Measurements from ENCODE around the gene CABLES1.
"Not testable (repeated sequence)": the region's sequence is repeated elsewhere in the genome, so short reads cannot be mapped to it uniquely, and the experiment has no call there.

Gene CABLES1

DNA sequence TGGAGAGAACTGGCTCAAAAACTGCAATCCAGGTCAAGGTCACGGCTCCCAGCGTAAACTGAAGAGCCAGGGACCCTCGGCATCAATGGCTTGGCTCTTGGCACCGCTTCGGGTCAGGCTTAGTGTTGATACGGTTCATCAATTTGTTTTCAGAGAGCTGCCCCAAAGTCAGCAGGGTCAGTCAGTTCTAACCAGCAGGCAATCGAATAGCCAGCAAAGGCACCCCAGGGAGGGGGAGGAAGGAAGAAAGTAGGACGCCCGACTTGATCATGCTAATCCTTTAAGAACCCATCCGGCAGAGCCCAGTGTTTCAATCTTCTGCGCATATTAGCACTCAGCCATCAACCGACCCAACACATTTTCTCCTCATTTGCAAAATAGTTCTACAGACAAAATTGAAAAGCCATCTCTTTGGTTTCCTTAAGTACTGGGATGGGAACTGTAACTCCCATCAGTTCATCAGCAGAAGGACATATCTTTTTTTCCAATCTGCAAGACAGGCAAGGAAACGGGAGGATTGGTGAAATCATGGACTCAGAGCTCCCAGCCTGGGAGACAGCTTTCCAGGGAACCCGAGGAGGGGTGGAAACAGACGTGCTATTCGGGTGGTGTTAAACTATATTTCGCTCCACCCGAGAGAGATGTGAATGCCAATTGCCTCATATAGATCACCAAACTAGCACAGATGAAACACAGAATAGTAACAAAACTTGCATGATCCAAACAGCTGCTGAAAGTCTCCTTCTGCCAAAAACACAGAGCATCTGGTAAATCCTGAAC is 40.7 kb upstream of the CABLES1 start:
- DNase-seq (ENCODE audit: low read depth, low spot score), result no peak
- TF ChIP-seq, protein P1, sequence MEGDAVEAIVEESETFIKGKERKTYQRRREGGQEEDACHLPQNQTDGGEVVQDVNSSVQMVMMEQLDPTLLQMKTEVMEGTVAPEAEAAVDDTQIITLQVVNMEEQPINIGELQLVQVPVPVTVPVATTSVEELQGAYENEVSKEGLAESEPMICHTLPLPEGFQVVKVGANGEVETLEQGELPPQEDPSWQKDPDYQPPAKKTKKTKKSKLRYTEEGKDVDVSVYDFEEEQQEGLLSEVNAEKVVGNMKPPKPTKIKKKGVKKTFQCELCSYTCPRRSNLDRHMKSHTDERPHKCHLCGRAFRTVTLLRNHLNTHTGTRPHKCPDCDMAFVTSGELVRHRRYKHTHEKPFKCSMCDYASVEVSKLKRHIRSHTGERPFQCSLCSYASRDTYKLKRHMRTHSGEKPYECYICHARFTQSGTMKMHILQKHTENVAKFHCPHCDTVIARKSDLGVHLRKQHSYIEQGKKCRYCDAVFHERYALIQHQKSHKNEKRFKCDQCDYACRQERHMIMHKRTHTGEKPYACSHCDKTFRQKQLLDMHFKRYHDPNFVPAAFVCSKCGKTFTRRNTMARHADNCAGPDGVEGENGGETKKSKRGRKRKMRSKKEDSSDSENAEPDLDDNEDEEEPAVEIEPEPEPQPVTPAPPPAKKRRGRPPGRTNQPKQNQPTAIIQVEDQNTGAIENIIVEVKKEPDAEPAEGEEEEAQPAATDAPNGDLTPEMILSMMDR (IDR thresholded peaks at IDR 0.05; ENCODE audit: low read depth, low read length), result no peak
- in situ Hi-C loops (cut with HindIII; ENCODE audit: low sequenced_read_pairs), result no loop called here
- H3K4me3 ChIP-seq (ENCODE audit: low read depth, low read length), result no peak overlapping the region

DNA sequence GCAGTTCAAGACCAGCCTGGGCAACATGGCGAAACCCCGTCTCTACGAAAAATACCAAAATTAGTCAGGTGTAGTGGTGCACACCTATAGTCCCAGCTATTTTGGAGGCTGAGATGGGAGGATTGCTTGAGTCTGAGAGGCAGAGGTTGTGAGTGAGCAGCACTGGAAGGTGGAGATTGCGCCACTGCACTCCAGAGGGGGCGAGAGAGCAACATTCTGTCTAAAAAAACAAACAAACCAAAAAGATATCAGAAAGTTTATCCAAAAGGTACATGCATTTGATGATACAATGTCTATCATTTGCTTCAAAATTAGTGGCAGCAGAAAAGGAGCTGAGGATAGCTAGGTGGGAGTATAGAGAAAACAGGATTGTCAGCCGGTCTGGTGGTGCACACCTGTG is 39.8 kb upstream of the CABLES1 start:
- in situ Hi-C loops (cut with HindIII; ENCODE audit: low sequenced_read_pairs), result no loop called here
- TF ChIP-seq, protein P1 (IDR thresholded peaks at IDR 0.05; ENCODE audit: low read depth, low read length), result no peak
- no peak for DNase-seq (ENCODE audit: low read depth, low spot score)
- H3K4me3 ChIP-seq (ENCODE audit: low read depth, low read length), result no peak overlapping the region

DNA sequence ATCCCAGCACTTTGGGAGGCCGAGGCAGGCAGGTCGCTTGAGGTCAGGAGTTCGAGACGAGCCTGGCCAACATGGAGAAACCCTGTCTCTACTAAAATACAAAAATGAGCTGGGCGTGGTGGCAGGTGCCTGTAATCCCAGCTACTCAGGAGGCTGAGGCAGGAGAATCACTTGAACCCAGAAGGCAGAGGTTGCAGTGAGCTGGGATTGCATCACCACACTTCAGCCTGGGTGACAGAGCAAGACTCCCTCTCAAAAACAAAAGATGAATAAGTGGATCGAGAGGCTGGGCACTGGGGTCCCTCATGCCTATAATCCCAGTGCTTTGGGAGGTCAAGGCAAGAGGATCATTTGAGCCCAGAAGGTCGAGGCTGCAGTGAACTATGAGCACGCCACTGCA is 38.3 kb upstream of the CABLES1 start:
- in situ Hi-C loops (cut with HindIII; ENCODE audit: low sequenced_read_pairs); DNase-seq (ENCODE audit: low read depth, low spot score); H3K4me3 ChIP-seq (ENCODE audit: low read depth, low read length): not testable (repeated sequence)

DNA sequence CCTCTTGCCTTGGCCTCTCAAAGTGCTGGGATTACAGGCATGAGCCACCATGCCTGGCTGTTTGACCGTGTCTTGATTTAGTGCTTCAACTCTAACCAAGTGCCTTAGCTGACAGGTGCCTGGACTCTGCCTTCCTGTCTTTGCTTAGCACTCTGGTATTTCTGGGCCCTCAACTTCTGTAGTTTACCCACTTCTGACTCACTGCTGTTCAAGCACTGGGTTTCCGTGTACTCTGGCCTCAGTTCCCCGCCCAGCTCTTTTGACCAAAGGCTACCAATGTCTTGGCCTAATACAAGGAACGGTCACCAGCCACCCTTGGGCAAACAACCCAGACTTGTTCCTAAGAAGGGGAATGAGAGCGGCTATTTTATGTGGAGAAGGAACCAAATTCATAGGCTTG is 35.7 kb upstream of the CABLES1 start:
- DNase-seq (ENCODE audit: low read depth, low spot score), result peak; percentile 34
- H3K4me3 ChIP-seq (ENCODE audit: low read depth, low read length), result no peak overlapping the region
- TF ChIP-seq, protein P1 (IDR thresholded peaks at IDR 0.05; ENCODE audit: low read depth, low read length), result no peak
- in situ Hi-C loops (cut with HindIII; ENCODE audit: low sequenced_read_pairs), result no loop called here

DNA sequence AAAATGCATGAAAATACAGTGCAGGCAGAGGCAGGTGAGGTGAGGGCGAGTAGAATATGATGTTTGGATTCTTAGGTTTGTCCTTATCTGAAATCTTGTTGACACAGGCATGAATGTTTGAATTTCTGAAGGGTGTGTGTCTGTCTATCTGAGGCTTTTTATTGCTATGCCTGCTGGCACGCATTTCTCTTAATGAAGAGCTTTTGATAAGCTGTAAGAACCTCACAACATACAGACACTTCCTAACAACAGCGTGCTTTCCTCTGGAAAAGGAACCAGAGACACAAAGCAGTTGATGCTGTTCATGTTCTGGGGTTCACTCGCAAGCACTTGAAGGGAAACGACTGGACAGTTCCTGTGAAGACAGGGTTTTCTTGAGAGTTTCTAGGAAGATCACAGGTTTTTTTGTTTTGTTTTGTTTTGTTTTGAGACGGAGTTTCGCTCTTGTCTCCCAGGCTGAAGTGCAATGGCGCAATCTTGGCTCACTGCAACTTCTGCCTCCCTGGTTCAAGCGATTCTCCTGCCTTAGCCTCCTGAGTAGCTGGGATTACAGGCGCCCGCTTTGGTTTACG is 33.3 kb upstream of the CABLES1 start:
- TF ChIP-seq, protein P1 (IDR thresholded peaks at IDR 0.05; ENCODE audit: low read depth, low read length), result no peak
- DNase-seq (ENCODE audit: low read depth, low spot score), result no peak
- H3K4me3 ChIP-seq (ENCODE audit: low read depth, low read length), result no peak overlapping the region
- in situ Hi-C loops (cut with HindIII; ENCODE audit: low sequenced_read_pairs), result no loop called here

DNA sequence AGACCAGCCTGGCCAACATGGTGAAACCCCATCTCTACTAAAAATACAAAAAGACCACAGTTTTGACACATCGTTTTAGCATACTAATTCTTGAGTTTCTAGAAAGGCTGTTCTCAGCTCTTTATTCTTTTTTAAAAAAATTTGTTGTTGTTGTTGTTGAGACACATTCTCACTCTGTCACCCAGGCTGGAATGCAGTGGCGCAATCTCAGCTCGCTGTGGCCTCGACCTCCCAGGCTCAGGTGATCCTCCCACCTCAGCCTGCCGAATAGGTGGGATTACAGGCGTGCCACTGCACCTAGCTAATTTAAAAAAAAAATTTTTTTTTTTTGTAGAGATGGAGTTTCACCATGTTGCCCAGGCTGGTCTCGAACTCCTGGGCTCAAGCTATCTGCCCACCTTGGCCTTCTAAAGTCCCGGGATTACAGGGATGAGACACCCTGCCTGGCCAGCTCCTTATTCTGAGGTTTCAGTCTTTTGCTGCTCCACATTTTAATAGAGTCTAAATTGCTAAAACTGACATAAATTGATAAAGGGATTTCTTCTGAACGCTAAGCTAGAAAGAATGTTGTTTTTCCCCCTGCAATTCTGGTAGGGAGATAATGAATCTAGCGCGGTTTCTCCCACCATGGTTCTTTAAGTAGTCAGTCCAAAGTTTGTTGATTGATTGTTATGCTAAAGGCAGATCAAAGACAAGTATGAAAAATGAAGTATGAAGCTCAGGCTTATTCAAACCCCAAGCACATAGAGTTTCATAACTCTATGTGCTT is 32.6 kb upstream of the CABLES1 start:
- TF ChIP-seq, protein P1 (IDR thresholded peaks at IDR 0.05; ENCODE audit: low read depth, low read length), result no peak
- no peak for DNase-seq (ENCODE audit: low read depth, low spot score)
- in situ Hi-C loops (cut with HindIII; ENCODE audit: low sequenced_read_pairs), result no loop called here
- no peak overlapping the region for H3K4me3 ChIP-seq (ENCODE audit: low read depth, low read length)

DNA sequence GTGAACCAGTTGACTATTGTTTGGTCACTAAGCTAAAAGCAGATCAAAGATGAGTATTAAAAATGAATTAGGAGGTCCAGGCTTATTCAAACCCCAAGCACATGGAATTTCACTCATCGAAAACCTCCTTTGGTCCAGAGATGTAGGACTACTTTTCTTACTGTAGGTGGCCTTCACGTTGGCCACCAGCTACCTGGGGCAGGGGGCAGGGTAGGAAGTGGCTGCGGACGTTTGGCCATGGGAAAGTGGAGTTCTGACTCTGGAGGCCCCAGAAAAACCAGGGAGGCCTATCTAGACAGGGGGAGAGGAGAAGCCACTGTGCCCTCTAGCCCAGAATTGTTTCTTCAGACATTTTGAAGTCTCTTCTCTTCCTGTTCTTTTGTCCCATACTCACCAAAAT is 31.8 kb upstream of the CABLES1 start:
- no peak for DNase-seq (ENCODE audit: low read depth, low spot score)
- in situ Hi-C loops (cut with HindIII; ENCODE audit: low sequenced_read_pairs), result no loop called here
- no peak overlapping the region for H3K4me3 ChIP-seq (ENCODE audit: low read depth, low read length)
- TF ChIP-seq, protein P1 (IDR thresholded peaks at IDR 0.05; ENCODE audit: low read depth, low read length), result no peak
